Loucy (cell line): ENCODE measurements around the gene RNF19B.

Experiments used
- EZH2phosphoT487 ChIP-seq: fragments of 200-600 bp; IDR thresholded peaks from 2 replicates; pipeline ENCODE4 v1.6.1; 2018; ENCODE audit warnings: antibody characterized with exemption, mild to moderate bottlenecking, moderate library complexity, borderline replicate concordance
- TF ChIP-seq, protein P1 (sequence below): fragments of 200-600 bp; sonication (generic); conservative IDR thresholded peaks from 2 replicates; pipeline ENCODE4 v1.5.1; 2014; ENCODE audit warnings: mild to moderate bottlenecking, antibody characterized with exemption, low read length

DNA sequence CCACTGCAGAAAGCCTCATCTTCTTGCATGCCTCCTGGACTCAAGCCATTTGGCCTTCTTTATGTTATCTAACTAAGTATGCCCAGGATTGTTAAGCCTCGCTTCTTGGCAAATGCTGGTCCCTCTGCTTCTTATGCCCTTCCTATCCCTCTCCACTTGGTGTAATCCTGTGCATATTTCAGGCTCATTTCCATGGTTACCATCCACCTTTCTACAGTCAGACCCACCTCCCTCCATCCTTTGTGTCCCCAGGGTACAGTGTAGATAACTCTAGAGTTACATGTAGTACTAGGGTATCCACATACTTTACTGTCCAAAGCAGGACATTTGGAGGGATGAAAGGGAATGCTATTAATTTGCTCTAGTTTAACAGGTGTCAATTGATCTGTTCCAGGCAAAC lies 6.5 kb upstream of the RNF19B start:
- TF ChIP-seq, protein P1, sequence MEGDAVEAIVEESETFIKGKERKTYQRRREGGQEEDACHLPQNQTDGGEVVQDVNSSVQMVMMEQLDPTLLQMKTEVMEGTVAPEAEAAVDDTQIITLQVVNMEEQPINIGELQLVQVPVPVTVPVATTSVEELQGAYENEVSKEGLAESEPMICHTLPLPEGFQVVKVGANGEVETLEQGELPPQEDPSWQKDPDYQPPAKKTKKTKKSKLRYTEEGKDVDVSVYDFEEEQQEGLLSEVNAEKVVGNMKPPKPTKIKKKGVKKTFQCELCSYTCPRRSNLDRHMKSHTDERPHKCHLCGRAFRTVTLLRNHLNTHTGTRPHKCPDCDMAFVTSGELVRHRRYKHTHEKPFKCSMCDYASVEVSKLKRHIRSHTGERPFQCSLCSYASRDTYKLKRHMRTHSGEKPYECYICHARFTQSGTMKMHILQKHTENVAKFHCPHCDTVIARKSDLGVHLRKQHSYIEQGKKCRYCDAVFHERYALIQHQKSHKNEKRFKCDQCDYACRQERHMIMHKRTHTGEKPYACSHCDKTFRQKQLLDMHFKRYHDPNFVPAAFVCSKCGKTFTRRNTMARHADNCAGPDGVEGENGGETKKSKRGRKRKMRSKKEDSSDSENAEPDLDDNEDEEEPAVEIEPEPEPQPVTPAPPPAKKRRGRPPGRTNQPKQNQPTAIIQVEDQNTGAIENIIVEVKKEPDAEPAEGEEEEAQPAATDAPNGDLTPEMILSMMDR = no peak
- TF ChIP-seq EZH2phosphoT487 = no peak
